ENCODE data around the gene ROR1.

DNA sequence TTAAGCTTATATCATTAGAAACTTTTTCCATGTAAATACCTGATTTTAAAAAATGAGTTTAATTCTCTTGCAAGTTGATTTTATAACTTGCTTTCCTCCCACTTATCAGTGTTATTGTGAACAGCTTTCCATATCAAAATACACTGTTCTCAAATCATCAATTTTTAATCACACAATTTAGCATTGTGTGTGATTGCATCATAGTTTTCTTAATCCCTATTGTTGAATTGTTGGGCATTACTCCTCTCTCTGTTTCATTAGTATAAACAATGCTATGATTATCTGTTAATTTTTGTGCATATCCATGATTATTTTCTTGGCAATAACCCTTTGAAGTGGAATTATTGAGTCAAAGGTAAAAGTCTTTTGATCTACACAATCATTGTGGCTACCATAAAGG, 48.7 kb downstream of the ROR1 start:
- TF ChIP-seq, protein P1, sequence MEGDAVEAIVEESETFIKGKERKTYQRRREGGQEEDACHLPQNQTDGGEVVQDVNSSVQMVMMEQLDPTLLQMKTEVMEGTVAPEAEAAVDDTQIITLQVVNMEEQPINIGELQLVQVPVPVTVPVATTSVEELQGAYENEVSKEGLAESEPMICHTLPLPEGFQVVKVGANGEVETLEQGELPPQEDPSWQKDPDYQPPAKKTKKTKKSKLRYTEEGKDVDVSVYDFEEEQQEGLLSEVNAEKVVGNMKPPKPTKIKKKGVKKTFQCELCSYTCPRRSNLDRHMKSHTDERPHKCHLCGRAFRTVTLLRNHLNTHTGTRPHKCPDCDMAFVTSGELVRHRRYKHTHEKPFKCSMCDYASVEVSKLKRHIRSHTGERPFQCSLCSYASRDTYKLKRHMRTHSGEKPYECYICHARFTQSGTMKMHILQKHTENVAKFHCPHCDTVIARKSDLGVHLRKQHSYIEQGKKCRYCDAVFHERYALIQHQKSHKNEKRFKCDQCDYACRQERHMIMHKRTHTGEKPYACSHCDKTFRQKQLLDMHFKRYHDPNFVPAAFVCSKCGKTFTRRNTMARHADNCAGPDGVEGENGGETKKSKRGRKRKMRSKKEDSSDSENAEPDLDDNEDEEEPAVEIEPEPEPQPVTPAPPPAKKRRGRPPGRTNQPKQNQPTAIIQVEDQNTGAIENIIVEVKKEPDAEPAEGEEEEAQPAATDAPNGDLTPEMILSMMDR (IDR thresholded peaks at IDR 0.05; ENCODE audit: extremely low read depth in 1 of 2, insufficient read depth in 1 of 2, low read depth in 1 of 2, low read length in 2 of 2): no peak
- TF ChIP-seq GATA2 (IDR thresholded peaks at IDR 0.05; ENCODE audit: insufficient read depth, insufficient read length, low read depth, low read length): no peak

Measured in endothelial cell of umbilical vein (primary cell).